OCI-LY3 (cell line): ENCODE measurements around the gene CLPTM1L.

Source experiments
- H2AFZ ChIP-seq: fragments of 200-600, 300-600 bp; shearing (Covaris generic); 2 replicates; pipeline ENCODE4 v1.6.0; 2014; ENCODE audit warnings: antibody characterized with exemption, low read depth, low read length
- H3K27ac ChIP-seq: fragments of 200-600, 300-600 bp; sonication (generic); 2 replicates; pipeline ENCODE4 v1.5.1; 2014; ENCODE audit warnings: mild to moderate bottlenecking, low read length, moderate library complexity, mixed read lengths
- H3K27me3 ChIP-seq: fragments of 200-600, 300-600 bp; sonication (generic); 2 replicates; pipeline ENCODE4 v1.6.1; 2014; ENCODE audit warnings: low read depth, low read length, mixed read lengths
- H3K36me3 ChIP-seq: fragments of 200-600, 300-600 bp; sonication (generic); replicated peaks from 2 replicates; pipeline ENCODE3; 2014; ENCODE audit warnings: low read depth, low read length, mixed read lengths
- H3K4me1 ChIP-seq: fragments of 300-600, 200-600 bp; sonication (generic); 2 replicates; pipeline ENCODE4 v1.6.1; 2014; ENCODE audit warnings: low read length, mixed read lengths
- H3K4me2 ChIP-seq: fragments of 200-600, 300-600 bp; sonication (generic); 2 replicates; pipeline ENCODE4 v1.6.1; 2014; ENCODE audit warnings: low read length, mixed read lengths
- H3K4me3 ChIP-seq: fragments of 300-600, 200-600 bp; sonication (generic); 2 replicates; pipeline ENCODE4 v1.5.1; 2014; ENCODE audit warnings: antibody characterized with exemption, mild to moderate bottlenecking, low read length, moderate library complexity
- H3K79me2 ChIP-seq: fragments of 300-600, 200-600 bp; shearing (Covaris generic); 2 replicates; pipeline ENCODE4 v1.6.1; 2014; ENCODE audit warnings: mild to moderate bottlenecking, low read length, mixed read lengths
- H3K9ac ChIP-seq: fragments of 300-600, 200-600 bp; shearing (Covaris generic); 2 replicates; pipeline ENCODE4 v1.6.0; 2014; ENCODE audit warnings: mild to moderate bottlenecking, low read length, moderate library complexity
- H3K9me3 ChIP-seq: fragments of 200-600, 300-600 bp; shearing (Covaris generic); 2 replicates; pipeline ENCODE4 v1.6.1; 2014; ENCODE audit warnings: low read length, mixed read lengths; ENCODE audit not compliant: insufficient read depth
- H4K20me1 ChIP-seq: fragments of 200-600, 300-600 bp; sonication (generic); 2 replicates; pipeline ENCODE4 v1.6.1; 2016; ENCODE audit warnings: low read length, mixed read lengths; ENCODE audit not compliant: insufficient read depth
- CTCF ChIP-seq: fragments of 200-600, 300-600 bp; sonication (generic); IDR thresholded peaks from 2 replicates; pipeline ENCODE4 v1.5.1; 2014; ENCODE audit warnings: antibody characterized with exemption, low read length, low read depth
- EZH2phosphoT487 ChIP-seq: fragments of 200-600 bp; shearing (Covaris generic); IDR thresholded peaks from 2 replicates; pipeline ENCODE4 v1.6.1; 2018; ENCODE audit warnings: antibody characterized with exemption, mixed run types, low read depth

CLPTM1L gene

GRCh38 chr5:1274471-1274870, 70.4 kb downstream of the CLPTM1L start:
- Histone ChIP-seq H3K4me3 (no peak overlapping the region), H3K79me2 (no peaks in the 10 kb centered on the region), H3K4me1 (no peaks in the 10 kb centered on the region), H3K9me3 (no peaks in the 10 kb centered on the region), H3K27ac (no peak overlapping the region), H3K4me2 (no peak overlapping the region), H3K36me3 (no peaks in the 10 kb centered on the region), H3K27me3 (no peaks in the 10 kb centered on the region), H4K20me1 (no peaks in the 10 kb centered on the region), H3K9ac (no peak overlapping the region), H2AFZ (no peak overlapping the region)
- no peak for TF ChIP-seq CTCF
- no peak for TF ChIP-seq EZH2phosphoT487

GRCh38 chr5:1273745-1274144, 71.2 kb downstream of the CLPTM1L start:
- H3K9me3 ChIP-seq: no peaks in the 10 kb centered on the region
- no peaks in the 10 kb centered on the region for H3K79me2 ChIP-seq
- H3K27me3 ChIP-seq: no peaks in the 10 kb centered on the region
- H4K20me1 ChIP-seq: no peaks in the 10 kb centered on the region
- H3K27ac ChIP-seq: no peak overlapping the region
- no peak overlapping the region for H3K9ac ChIP-seq
- no peak for TF ChIP-seq EZH2phosphoT487
- no peak for TF ChIP-seq CTCF
- no peak overlapping the region for H3K4me2 ChIP-seq
- no peaks in the 10 kb centered on the region for H3K4me1 ChIP-seq
- H3K4me3 ChIP-seq: no peak overlapping the region
- H2AFZ ChIP-seq: no peak overlapping the region
- no peaks in the 10 kb centered on the region for H3K36me3 ChIP-seq

- Histone ChIP-seq H3K79me2 (no peaks in the 10 kb centered on the region), H3K27ac (no peak overlapping the region), H4K20me1 (no peaks in the 10 kb centered on the region), H3K4me1 (no peaks in the 10 kb centered on the region), H3K4me2 (no peak overlapping the region), H3K9ac (no peak overlapping the region), H2AFZ (no peak overlapping the region), H3K36me3 (no peaks in the 10 kb centered on the region), H3K27me3 (no peaks in the 10 kb centered on the region), H3K4me3 (no peak overlapping the region), H3K9me3 (no peaks in the 10 kb centered on the region)
- TF ChIP-seq EZH2phosphoT487 (no peak), CTCF (no peak)
Observed at GRCh38 chr5:1272201-1272600, 72.7 kb downstream of the CLPTM1L start.

GRCh38 chr5:1270933-1271914, 73.7 kb downstream of the CLPTM1L start:
- H3K9me3 ChIP-seq: no peaks in the 10 kb centered on the region
- no peaks in the 10 kb centered on the region for H3K4me1 ChIP-seq
- no peak overlapping the region for H3K4me2 ChIP-seq
- no peaks in the 10 kb centered on the region for H4K20me1 ChIP-seq
- no peaks in the 10 kb centered on the region for H3K27me3 ChIP-seq
- no peak overlapping the region for H3K9ac ChIP-seq
- TF ChIP-seq CTCF (no peak), EZH2phosphoT487 (no peak)
- no peaks in the 10 kb centered on the region for H3K79me2 ChIP-seq
- no peak overlapping the region for H2AFZ ChIP-seq
- no peak overlapping the region for H3K4me3 ChIP-seq
- no peak overlapping the region for H3K27ac ChIP-seq
- no peaks in the 10 kb centered on the region for H3K36me3 ChIP-seq
